Endothelial cell of umbilical vein (primary cell): ENCODE measurements around the gene CIAO3. TPM values are rescaled to one million over a fixed set of nuclear protein-coding genes. Genes with fewer than 3 reads are reported as not detected.

Experiments
- BruUV-seq: library from RNA; stranded (reverse); fragments of 400-500 nt; replicated peaks from 2 replicates; lab custom pipeline; 2021; lab: Mats Ljungman, UMichigan
- CTCF ChIA-PET: fragments of 300-600, 350-600 bp; sonication (Branson Sonifier 250); formaldehyde crosslinking; loops from one replicate; lab custom pipeline; 2021; ENCODE audit warnings: antibody characterized with exemption, inconsistent platforms; lab: Charles Lee
- POLR2A ChIA-PET: fragments of 300-600, 350-600 bp; sonication (Branson Sonifier 250); formaldehyde crosslinking; loops from one replicate; lab custom pipeline; 2021; ENCODE audit warnings: antibody characterized with exemption, inconsistent platforms; lab: Charles Lee
- DNase-seq: peaks from one replicate; pipeline ENCODE4 v3.0.0-alpha.2; 2011; ENCODE audit warnings: low read depth, low spot score
- FAIRE-seq: peaks from 2 replicates; lab custom pipeline; 2011; peaks lifted over from hg19 to GRCh38; lab: Jason Lieb, UNC
- H2AFZ ChIP-seq: 2 replicates; pipeline ENCODE4 v1.6.0; 2012; ENCODE audit warnings: low read depth, low read length, control low read depth, inconsistent platforms
- H3K27ac ChIP-seq: 2 replicates; pipeline ENCODE4 v1.5.1; 2011; ENCODE audit warnings: low read depth, mild to moderate bottlenecking, control low read depth, low read length, moderate library complexity; ENCODE audit not compliant: insufficient read depth
- H3K27me3 ChIP-seq, 2 experiments: 2 replicates each; pipeline versions ENCODE4 v1.6.0 to v1.6.1; 2011; ENCODE audit warnings: low read length in 2 of 2, mixed read lengths in 1 of 2; ENCODE audit not compliant: control insufficient read depth in 2 of 2, insufficient read depth in 2 of 2
- H3K36me3 ChIP-seq, 2 experiments: 2 replicates in 1 of 2; 3 replicates in 1 of 2; pipeline ENCODE4 v1.5.1; 2011; ENCODE audit warnings: low read length in 2 of 2, mild to moderate bottlenecking in 1 of 2, moderate library complexity in 1 of 2; ENCODE audit not compliant: control insufficient read depth in 2 of 2, insufficient read depth in 2 of 2; ENCODE audit errors: extremely low read depth in 1 of 2
- H3K4me1 ChIP-seq: 3 replicates; pipeline ENCODE4 v1.5.1; 2011; ENCODE audit warnings: mild to moderate bottlenecking, low read length; ENCODE audit not compliant: control insufficient read depth, insufficient read depth; ENCODE audit errors: extremely low read depth
- H3K4me2 ChIP-seq: 2 replicates; pipeline ENCODE4 v1.6.1; 2011; ENCODE audit warnings: low read length, control low read depth, mixed read lengths; ENCODE audit not compliant: insufficient read depth
- H3K4me3 ChIP-seq, 3 experiments: fragments of 200-600 bp in 1 of 3; sonication (generic), shearing (Covaris generic) in 1 of 3; replicated peaks in 1 of 3; 2 replicates each; pipeline ENCODE4 v1.5.1; 2011 to 2016; ENCODE audit warnings: control low read depth in 3 of 3, low read length in 3 of 3, mild to moderate bottlenecking in 2 of 3, inconsistent platforms in 1 of 3, low read depth in 1 of 3, moderate library complexity in 1 of 3; ENCODE audit not compliant: insufficient read depth in 1 of 3
- H3K79me2 ChIP-seq: 2 replicates; pipeline ENCODE4 v1.6.0; 2012; ENCODE audit warnings: low read length, inconsistent platforms; ENCODE audit not compliant: control insufficient read depth, insufficient read depth
- H3K9ac ChIP-seq: replicated peaks from 2 replicates; pipeline ENCODE3; 2011; ENCODE audit warnings: low read length, control low read depth; ENCODE audit not compliant: insufficient read depth; ENCODE audit errors: extremely low read depth
- H3K9me1 ChIP-seq: replicated peaks from 3 replicates; pipeline ENCODE4 v1.6.0; 2011; ENCODE audit warnings: mild to moderate bottlenecking, low read length; ENCODE audit not compliant: control insufficient read depth, insufficient read depth; ENCODE audit errors: extremely low read depth
- H3K9me3 ChIP-seq: replicated peaks from 2 replicates; pipeline ENCODE4 v1.5.1; 2012; ENCODE audit warnings: low read length, inconsistent platforms; ENCODE audit not compliant: control insufficient read depth, insufficient read depth
- H4K20me1 ChIP-seq: replicated peaks from 2 replicates; pipeline ENCODE3; 2011; ENCODE audit warnings: mild to moderate bottlenecking, low read length; ENCODE audit not compliant: control insufficient read depth, insufficient read depth; ENCODE audit errors: extremely low read depth
- CTCF ChIP-seq, 2 donors: IDR thresholded peaks; 1 replicate in 1 of 2; 2 replicates in 1 of 2; pipeline ENCODE4 v1.5.1; 2011; ENCODE audit warnings: low read length in 2 of 2, mild to moderate bottlenecking in 2 of 2, moderate library complexity in 2 of 2, control low read depth in 1 of 2, inconsistent platforms in 1 of 2, low read depth in 1 of 2; ENCODE audit not compliant: insufficient read depth in 1 of 2; ENCODE audit errors: extremely low read depth in 1 of 2
- EZH2 ChIP-seq: IDR thresholded peaks from 2 replicates; pipeline ENCODE4 v1.6.1; 2012; ENCODE audit warnings: borderline replicate concordance, low read depth, mild to moderate bottlenecking, moderate library complexity, low read length, inconsistent platforms; ENCODE audit not compliant: severe bottlenecking
- FOS ChIP-seq: IDR thresholded peaks from 2 replicates; pipeline ENCODE4 v1.6.1; 2011; ENCODE audit warnings: mild to moderate bottlenecking, low read length, moderate library complexity, borderline replicate concordance; ENCODE audit not compliant: insufficient read depth
- GATA2 ChIP-seq: IDR thresholded peaks from 2 replicates; pipeline ENCODE4 v1.7.0; 2011; ENCODE audit warnings: low read depth, mild to moderate bottlenecking, moderate library complexity, mixed read lengths, low read length; ENCODE audit not compliant: insufficient read length, insufficient read depth
- JUN ChIP-seq: IDR thresholded peaks from 2 replicates; pipeline ENCODE4 v1.6.1; 2011; ENCODE audit warnings: borderline replicate concordance, low read depth; ENCODE audit not compliant: insufficient read length, insufficient read depth
- MAX ChIP-seq: IDR thresholded peaks from 2 replicates; pipeline ENCODE4 v1.6.1; 2011; ENCODE audit not compliant: insufficient read depth, insufficient read length
- MYC ChIP-seq: IDR thresholded peaks from one replicate; pipeline ENCODE4 v1.6.1; 2011; ENCODE audit warnings: mild to moderate bottlenecking, low read depth, low read length
- POLR2A ChIP-seq: IDR thresholded peaks from 2 replicates; pipeline ENCODE4 v1.6.1; 2012; ENCODE audit warnings: low read depth, mild to moderate bottlenecking, control low read depth, low read length
- POLR2AphosphoS5 ChIP-seq: IDR thresholded peaks from 2 replicates; pipeline ENCODE4 v1.6.1; 2012; ENCODE audit warnings: low read depth, mild to moderate bottlenecking, control low read depth, low read length, moderate library complexity; ENCODE audit not compliant: insufficient read depth
- dilution Hi-C: fragments of 300-500 bp; cut with MboI; formaldehyde crosslinking; loops from one replicate; pipeline ENCODE4 v1.15.0; 2019; ENCODE audit warnings: low sequenced_read_pairs; ENCODE audit not compliant: extremely low pct_ligation_motif_present
- intact Hi-C: fragments of 100-400 bp; cut with micrococcal nuclease; formaldehyde crosslinking; loops from one replicate; pipeline ENCODE4 v1.10.0; 2022
- polyA plus RNA-seq, 4 experiments: library from polyadenylated mRNA; depleted of rRNA in 3 of 4; stranded (reverse) in 3 of 4; unstranded in 1 of 4; fragments of >200 nt; gene quantifications; 2 replicates each; pipeline versions ENCODE4 v1.2.1 to v1.2.3, GENCODE V29; 2011 to 2012; ENCODE audit warnings: missing spikeins in 1 of 4
- total RNA-seq: library from RNA; stranded (reverse); gene quantifications from 2 replicates; pipeline ENCODE4 v1.2.3, GENCODE V29; 2021

CIAO3 gene
- total and polyA plus RNA-seq, 2 donors (not counting 3 experiments of a cell fraction or from before 2014, with no cell fraction given) = 23.1 to 33.8 TPM

- dilution Hi-C loops = no loop called here
- TF ChIP-seq EZH2 = no peak
- TF ChIP-seq GATA2 = no peak
- TF ChIP-seq POLR2A = no peak
- no peak for TF ChIP-seq MAX
- TF ChIP-seq MYC = no peak
- no peak for TF ChIP-seq FOS
- TF ChIP-seq CTCF (IDR thresholded peaks at IDR 0.05; ENCODE audit: extremely low read depth in 1 of 2, insufficient read depth in 1 of 2, low read depth in 1 of 2, low read length in 2 of 2) = no peak
- no peak for TF ChIP-seq JUN
- TF ChIP-seq POLR2AphosphoS5 = no peak
- CTCF ChIA-PET = no interaction called here
- Histone ChIP-seq H3K4me2 (no peak overlapping the region), H3K4me3 (no peak overlapping the region), H2AFZ (no peak overlapping the region), H3K27me3 (no peaks in the 10 kb centered on the region), H3K27ac (no peak overlapping the region), H3K9me1 (no peaks in the 10 kb centered on the region), H4K20me1 (no peaks in the 10 kb centered on the region), H3K4me1 (peaks cover 6% of the 10 kb centered on the region), H3K79me2 (peaks cover 4% of the 10 kb centered on the region), H3K9ac (no peak overlapping the region), H3K9me3 (no peaks in the 10 kb centered on the region), H3K36me3 (peaks cover 7 to 42% of the 10 kb centered on the region in 2 experiments)
- POLR2A ChIA-PET = no interaction called here
- intact Hi-C loops = no loop called here
- no peak for DNase-seq
- BruUV-seq = no TSS peak
- no peak for FAIRE-seq
Measured at GRCh38 chr16:734981-735881, 5.6 kb downstream of the CIAO3 start.
